ENCODE results near the gene PPIL4.

GRCh38 chr6:149501201-149501600 is 44.6 kb downstream of the PPIL4 start:
- TF ChIP-seq ZBTB4 (CRISPR knock-in tag; IDR thresholded peaks at IDR 0.05; ENCODE audit: borderline replicate concordance) (no peak), SKI (IDR thresholded peaks at IDR 0.05; ENCODE audit: partially characterized antibody) (no peak), CTCF (CRISPR knock-in tag; IDR thresholded peaks at IDR 0.05) (no peak), KLF16 (CRISPR knock-in tag; IDR thresholded peaks at IDR 0.05) (no peak), ZNF776 (CRISPR knock-in tag; IDR thresholded peaks at IDR 0.05) (no peak), FOSL1 (CRISPR knock-in tag; IDR thresholded peaks at IDR 0.05; ENCODE audit: borderline replicate concordance) (no peak), KAT8 (CRISPR knock-in tag; IDR thresholded peaks at IDR 0.05) (no peak), RBFOX2 (IDR thresholded peaks at IDR 0.05; ENCODE audit: low read depth, low read length) (no peak), POLR2A (IDR thresholded peaks at IDR 0.05; ENCODE audit: insufficient read depth in 1 of 2, low read depth in 2 of 2, low read length in 2 of 2) (no peak), SP2 (CRISPR knock-in tag; IDR thresholded peaks at IDR 0.05) (no peak)
